ENCODE measurements around the gene CEMIP.

The CEMIP gene

GRCh38 chr15:80778964-80779657 is at the start of gene CEMIP:
Gene CEMIP (plus strand): TSS chr15:80779370. CDS start chr15:80873880, 94,510 bp downstream.
- peak; percentile 89 for DNase-seq

- no peak for DNase-seq
These were observed 48.8 kb upstream of the CEMIP start for GRCh38 chr15:80730387-80730786.

- no peak for DNase-seq
These were observed 48.2 kb upstream of the CEMIP start for GRCh38 chr15:80730926-80731325.

- DNase-seq: no peak
These were observed 47.0 kb upstream of the CEMIP start for GRCh38 chr15:80732167-80732566.

GRCh38 chr15:80732818-80733217 is 46.4 kb upstream of the CEMIP start:
- no peak for DNase-seq

- DNase-seq: no peak
These were observed 45.7 kb upstream of the CEMIP start for GRCh38 chr15:80733460-80733859.

- no peak for DNase-seq
These were observed 43.8 kb upstream of the CEMIP start for GRCh38 chr15:80735344-80735743.

- no peak for DNase-seq
These were observed 42.6 kb upstream of the CEMIP start for GRCh38 chr15:80736560-80736959.

- DNase-seq: no peak
These were observed 39.3 kb upstream of the CEMIP start for GRCh38 chr15:80739919-80740318.

- no peak for DNase-seq
These were observed 37.1 kb upstream of the CEMIP start for GRCh38 chr15:80742081-80742480.

- DNase-seq: no peak
These were observed 35.9 kb upstream of the CEMIP start for GRCh38 chr15:80743189-80743833.

GRCh38 chr15:80744415-80744814 is 34.8 kb upstream of the CEMIP start:
- no peak for DNase-seq

- DNase-seq: no peak
These were observed 34.3 kb upstream of the CEMIP start for GRCh38 chr15:80744826-80745225.

GRCh38 chr15:80745888-80746287 is 33.3 kb upstream of the CEMIP start:
- DNase-seq: no peak

GRCh38 chr15:80747317-80748053 is 31.7 kb upstream of the CEMIP start:
- DNase-seq: no peak

GRCh38 chr15:80749589-80749988 is 29.6 kb upstream of the CEMIP start:
- DNase-seq: no peak

GRCh38 chr15:80750575-80750974 is 28.6 kb upstream of the CEMIP start:
- no peak for DNase-seq

GRCh38 chr15:80752204-80752603 is 27.0 kb upstream of the CEMIP start:
- no peak for DNase-seq

- no peak for DNase-seq
These were observed 26.0 kb upstream of the CEMIP start for GRCh38 chr15:80753161-80753560.

- DNase-seq: no peak
These were observed 25.2 kb upstream of the CEMIP start for GRCh38 chr15:80754014-80754413.

- DNase-seq: no peak
These were observed 23.3 kb upstream of the CEMIP start for GRCh38 chr15:80755885-80756284.

- no peak for DNase-seq
These were observed 20.9 kb upstream of the CEMIP start for GRCh38 chr15:80758130-80758745.

GRCh38 chr15:80760960-80761359 is 18.2 kb upstream of the CEMIP start:
- DNase-seq: no peak

GRCh38 chr15:80761754-80762153 is 17.4 kb upstream of the CEMIP start:
- DNase-seq: no peak
